GM12801 (cell line): ENCODE results near the gene ACSS3.

Experiments
- CTCF ChIP-seq: IDR thresholded peaks from one replicate; pipeline ENCODE4 v1.5.1; 2011; ENCODE audit warnings: control low read depth; ENCODE audit not compliant: insufficient read length; ENCODE audit errors: extremely low read depth

Gene ACSS3

GRCh38 chr12:81170072-81170471, 92.2 kb downstream of the ACSS3 start:
- no peak for TF ChIP-seq CTCF

- no peak for TF ChIP-seq CTCF
Measured at GRCh38 chr12:81172851-81173250, 95.0 kb downstream of the ACSS3 start.

GRCh38 chr12:81174664-81175063, 96.8 kb downstream of the ACSS3 start:
- no peak for TF ChIP-seq CTCF

- no peak for TF ChIP-seq CTCF
Measured at GRCh38 chr12:81176796-81177195, 98.9 kb downstream of the ACSS3 start.

- no peak for TF ChIP-seq CTCF
Measured at GRCh38 chr12:81181691-81182090, 103.8 kb downstream of the ACSS3 start.

GRCh38 chr12:81187686-81188085, 109.8 kb downstream of the ACSS3 start:
- TF ChIP-seq CTCF: no peak

- no peak for TF ChIP-seq CTCF
Measured at GRCh38 chr12:81196595-81196994, 118.7 kb downstream of the ACSS3 start.
